CD14-positive monocyte (primary cell): Measurements from ENCODE around the gene PRKCA. TPM values are rescaled to one million over a fixed set of nuclear protein-coding genes. Genes with fewer than 3 reads are reported as not detected.
A peak's percentile ranks its signal among the peaks of the same experiment; 100 is the strongest.

ENCODE experiments used
- DNase-seq, 3 donors: peaks; one replicate each; pipeline ENCODE4 v3.0.0-alpha.2; 2011 to 2022
- H2AFZ ChIP-seq: 2 replicates; pipeline ENCODE4 v1.6.0; 2012; ENCODE audit warnings: mild to moderate bottlenecking, low read depth, low read length, inconsistent platforms; ENCODE audit not compliant: insufficient read depth, poor library complexity, severe bottlenecking
- H3K27ac ChIP-seq, 2 donors: 1 replicate in 1 of 2; 2 replicates in 1 of 2; pipeline ENCODE4 v1.5.1; 2012 to 2013; ENCODE audit warnings: low read length in 2 of 2, control low read depth in 1 of 2, inconsistent platforms in 1 of 2, low read depth in 1 of 2, mild to moderate bottlenecking in 1 of 2
- H3K27me3 ChIP-seq, 2 donors: one replicate each; pipeline versions ENCODE4 v1.6.0 to v1.6.1; 2011 to 2013; ENCODE audit warnings: low read length in 2 of 2; ENCODE audit not compliant: control insufficient read depth in 2 of 2, insufficient read depth in 2 of 2
- H3K36me3 ChIP-seq, 2 donors: replicated peaks in 1 of 2; 1 replicate in 1 of 2; 2 replicates in 1 of 2; pipeline versions ENCODE4 v1.5.1 to v1.6.1; 2012 to 2013; ENCODE audit warnings: low read length in 2 of 2, control low read depth in 1 of 2, inconsistent platforms in 1 of 2, mild to moderate bottlenecking in 1 of 2; ENCODE audit not compliant: insufficient read depth in 2 of 2, control insufficient read depth in 1 of 2
- H3K4me1 ChIP-seq, 2 donors: 1 replicate in 1 of 2; 2 replicates in 1 of 2; pipeline versions ENCODE4 v1.5.1 to v1.6.1; 2012 to 2013; ENCODE audit warnings: low read length in 2 of 2, control low read depth in 1 of 2, inconsistent platforms in 1 of 2, mild to moderate bottlenecking in 1 of 2, moderate library complexity in 1 of 2; ENCODE audit not compliant: insufficient read depth in 2 of 2, control insufficient read depth in 1 of 2
- H3K4me2 ChIP-seq: replicated peaks from 2 replicates; pipeline ENCODE3; 2012; ENCODE audit warnings: low read length, moderate library complexity, mild to moderate bottlenecking; ENCODE audit not compliant: poor library complexity, severe bottlenecking; ENCODE audit errors: extremely low read depth
- H3K4me3 ChIP-seq, 3 experiments: fragments of 200-600 bp in 1 of 3; sonication (generic) in 1 of 3; replicated peaks in 1 of 3; 1 replicate in 2 of 3; 2 replicates in 1 of 3; pipeline ENCODE4 v1.5.1; 2011 to 2013; ENCODE audit warnings: low read length in 3 of 3, mild to moderate bottlenecking in 3 of 3, control low read depth in 2 of 3, low read depth in 2 of 3, inconsistent platforms in 1 of 3, moderate library complexity in 1 of 3
- H3K79me2 ChIP-seq: 2 replicates; pipeline ENCODE4 v1.6.0; 2012; ENCODE audit warnings: mild to moderate bottlenecking, control low read depth, inconsistent platforms, low read length, moderate library complexity; ENCODE audit not compliant: insufficient read depth
- H3K9ac ChIP-seq: 2 replicates; pipeline ENCODE4 v1.6.0; 2017; ENCODE audit warnings: low read length, mild to moderate bottlenecking; ENCODE audit not compliant: insufficient read depth, poor library complexity, severe bottlenecking
- H3K9me3 ChIP-seq, 2 donors: replicated peaks in 1 of 2; 1 replicate in 1 of 2; 2 replicates in 1 of 2; pipeline versions ENCODE4 v1.5.1 to v1.6.1; 2012 to 2013; ENCODE audit warnings: low read length in 2 of 2, control low read depth in 1 of 2; ENCODE audit not compliant: control insufficient read depth in 1 of 2, insufficient read depth in 1 of 2
- H4K20me1 ChIP-seq: 2 replicates; pipeline ENCODE4 v1.6.0; 2012; ENCODE audit warnings: mild to moderate bottlenecking, low read length, control low read depth, moderate library complexity; ENCODE audit not compliant: insufficient read depth
- H3K27ac Mint-ChIP-seq, 7 donors: one replicate each; pipeline ENCODE4 v1.8.0; 2020; ENCODE audit warnings: mild to moderate bottlenecking in 7 of 7, mixed read lengths in 7 of 7, moderate library complexity in 6 of 7, inconsistent platforms in 2 of 7
- H3K27me3 Mint-ChIP-seq, 3 donors: one replicate each; pipeline ENCODE4 v1.8.0; 2021 to 2022; ENCODE audit warnings: low read depth in 3 of 3, mild to moderate bottlenecking in 3 of 3, mixed read lengths in 3 of 3, moderate library complexity in 3 of 3, inconsistent platforms in 1 of 3
- H3K36me3 Mint-ChIP-seq, 2 donors: one replicate each; pipeline ENCODE4 v1.8.0; 2020; ENCODE audit warnings: mixed read lengths in 2 of 2, inconsistent platforms in 1 of 2, mild to moderate bottlenecking in 1 of 2
- H3K4me1 Mint-ChIP-seq: one replicate; pipeline ENCODE4 v1.8.0; 2020; ENCODE audit warnings: mild to moderate bottlenecking, mixed read lengths
- H3K4me3 Mint-ChIP-seq, 2 donors: one replicate each; pipeline ENCODE4 v1.8.0; 2020; ENCODE audit warnings: mild to moderate bottlenecking in 2 of 2, mixed read lengths in 2 of 2, moderate library complexity in 1 of 2
- H3K9me3 Mint-ChIP-seq, 7 donors: one replicate each; pipeline ENCODE4 v1.8.0; 2020 to 2022; ENCODE audit warnings: mixed read lengths in 7 of 7, mild to moderate bottlenecking in 6 of 7, moderate library complexity in 6 of 7, inconsistent platforms in 2 of 7
- WGBS: methylation state at CpG from one replicate; pipeline ENCODE4 v1.1.5; 2013; ENCODE audit warnings: missing lambda C conversion rate; ENCODE audit not compliant: insufficient coverage; 5-methylcytosine and 5-hydroxymethylcytosine counted together
- intact Hi-C, 2 donors: fragments of 100-400 bp; cut with micrococcal nuclease; formaldehyde crosslinking; loops; one replicate each; pipeline versions ENCODE4 v1.15.0 to v1.15.1; 2023
- polyA plus RNA-seq, 3 donors: library from polyadenylated mRNA; depleted of rRNA in 1 of 3; unstranded in 2 of 3; stranded (reverse) in 1 of 3; fragments of 300-500 nt in 2 of 3; fragments of >200 nt in 1 of 3; fragmentation: Illumina TruSeq in 2 of 3; gene quantifications; 1 replicate in 2 of 3; 2 replicates in 1 of 3; pipeline ENCODE4 v1.2.3, GENCODE V29; 2012 to 2021
- TF ChIP-seq, protein P1 (sequence below): fragments of 200-600 bp; IDR thresholded peaks from one replicate; pipeline ENCODE4 v1.8.0; 2022; ENCODE audit warnings: antibody characterized with exemption, mild to moderate bottlenecking

PRKCA gene
- polyA plus RNA-seq, 3 donors, result 0.22 to 7.1 (median 0.30) TPM

GRCh38 chr17:66650544-66650877, 348.1 kb downstream of the PRKCA start:
- Histone ChIP-seq H3K4me1 (no peaks in the 10 kb centered on the region), H3K4me3 (no peak overlapping the region), H3K9ac (no peak overlapping the region), H3K27me3 (no peaks in the 10 kb centered on the region), H3K9me3 (no peaks in the 10 kb centered on the region), H3K27ac (no peak overlapping the region), H3K4me2 (no peak overlapping the region), H3K79me2 (no peaks in the 10 kb centered on the region), H4K20me1 (no peaks in the 10 kb centered on the region), H3K36me3 (peaks cover 17 to 67% of the 10 kb centered on the region in 2 donors), H2AFZ (no peak overlapping the region)
- Mint-ChIP-seq H3K4me1 (no peaks in the 10 kb centered on the region), H3K27me3 (peaks cover 0 to 2% (median 0%) of the 10 kb centered on the region in 3 donors), H3K36me3 (peaks cover 59 to 67% of the 10 kb centered on the region in 2 donors), H3K4me3 (no peak overlapping the region), H3K9me3 (no peaks in the 10 kb centered on the region), H3K27ac (no peak overlapping the region)
- intact Hi-C loops, result no loop called here
- TF ChIP-seq, protein P1, sequence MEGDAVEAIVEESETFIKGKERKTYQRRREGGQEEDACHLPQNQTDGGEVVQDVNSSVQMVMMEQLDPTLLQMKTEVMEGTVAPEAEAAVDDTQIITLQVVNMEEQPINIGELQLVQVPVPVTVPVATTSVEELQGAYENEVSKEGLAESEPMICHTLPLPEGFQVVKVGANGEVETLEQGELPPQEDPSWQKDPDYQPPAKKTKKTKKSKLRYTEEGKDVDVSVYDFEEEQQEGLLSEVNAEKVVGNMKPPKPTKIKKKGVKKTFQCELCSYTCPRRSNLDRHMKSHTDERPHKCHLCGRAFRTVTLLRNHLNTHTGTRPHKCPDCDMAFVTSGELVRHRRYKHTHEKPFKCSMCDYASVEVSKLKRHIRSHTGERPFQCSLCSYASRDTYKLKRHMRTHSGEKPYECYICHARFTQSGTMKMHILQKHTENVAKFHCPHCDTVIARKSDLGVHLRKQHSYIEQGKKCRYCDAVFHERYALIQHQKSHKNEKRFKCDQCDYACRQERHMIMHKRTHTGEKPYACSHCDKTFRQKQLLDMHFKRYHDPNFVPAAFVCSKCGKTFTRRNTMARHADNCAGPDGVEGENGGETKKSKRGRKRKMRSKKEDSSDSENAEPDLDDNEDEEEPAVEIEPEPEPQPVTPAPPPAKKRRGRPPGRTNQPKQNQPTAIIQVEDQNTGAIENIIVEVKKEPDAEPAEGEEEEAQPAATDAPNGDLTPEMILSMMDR, result no peak
- DNase-seq, result no peak
- WGBS, result no CpG with 5 or more reads among the region's 5 CpGs

GRCh38 chr17:66652840-66653507, 350.6 kb downstream of the PRKCA start:
- Histone ChIP-seq H3K79me2 (no peaks in the 10 kb centered on the region), H2AFZ (no peak overlapping the region), H3K27me3 (no peaks in the 10 kb centered on the region), H3K36me3 (peaks cover 0 to 44% of the 10 kb centered on the region in 2 donors), H3K4me3 (no peak overlapping the region), H3K27ac (no peak overlapping the region), H4K20me1 (no peaks in the 10 kb centered on the region), H3K4me2 (no peak overlapping the region), H3K4me1 (no peaks in the 10 kb centered on the region), H3K9me3 (peaks cover 0 to 3% of the 10 kb centered on the region in 2 donors), H3K9ac (no peak overlapping the region)
- 96% methylated on average over 5 of the region's 6 CpGs for WGBS
- DNase-seq, result no peak
- no peaks in the 10 kb centered on the region for H3K4me1 Mint-ChIP-seq
- no peak overlapping the region for H3K4me3 Mint-ChIP-seq
- H3K27me3 Mint-ChIP-seq, result peaks cover 0 to 2% (median 0%) of the 10 kb centered on the region in 3 donors
- H3K9me3 Mint-ChIP-seq, result peaks cover 0 to 12% (median 2%) of the 10 kb centered on the region in 7 donors
- intact Hi-C loops, result no loop called here
- H3K27ac Mint-ChIP-seq, result peak overlapping the region in 1 of 7 donors; percentile 26
- peaks cover 57 to 58% of the 10 kb centered on the region in 2 donors for H3K36me3 Mint-ChIP-seq
- TF ChIP-seq, protein P1, result no peak
